Colon (tissue), 2 donors: ENCODE measurements around the gene PPP6C.
"Not testable (repeated sequence)": the region's sequence is repeated elsewhere in the genome, so short reads cannot be mapped to it uniquely, and the experiment has no call there.

Experiments used
- FAIRE-seq: peaks from 2 replicates; lab custom pipeline; 2012; peaks lifted over from hg19 to GRCh38; lab: Jason Lieb, UNC
- donor health status: control.
- donor health status: control.

Gene PPP6C

DNA sequence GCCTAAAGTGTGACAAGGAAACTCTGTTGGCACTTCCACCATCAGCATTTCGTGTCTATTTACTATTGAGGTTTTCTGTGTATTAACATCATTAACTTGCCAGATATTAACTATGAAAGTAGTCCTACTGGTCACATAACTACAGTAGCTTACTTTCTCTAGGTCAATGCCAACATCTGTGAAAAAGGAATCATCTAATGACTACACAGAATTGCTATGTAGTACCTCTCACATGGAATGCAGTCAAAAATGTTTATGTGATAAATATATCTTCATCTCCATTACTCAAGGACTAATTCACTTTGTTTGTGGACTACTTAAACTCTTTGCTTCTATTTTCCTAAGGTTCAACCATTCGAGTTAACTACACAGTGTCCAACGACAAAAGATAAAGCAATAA is 48.4 kb downstream of the PPP6C start:
- no peak for FAIRE-seq

DNA sequence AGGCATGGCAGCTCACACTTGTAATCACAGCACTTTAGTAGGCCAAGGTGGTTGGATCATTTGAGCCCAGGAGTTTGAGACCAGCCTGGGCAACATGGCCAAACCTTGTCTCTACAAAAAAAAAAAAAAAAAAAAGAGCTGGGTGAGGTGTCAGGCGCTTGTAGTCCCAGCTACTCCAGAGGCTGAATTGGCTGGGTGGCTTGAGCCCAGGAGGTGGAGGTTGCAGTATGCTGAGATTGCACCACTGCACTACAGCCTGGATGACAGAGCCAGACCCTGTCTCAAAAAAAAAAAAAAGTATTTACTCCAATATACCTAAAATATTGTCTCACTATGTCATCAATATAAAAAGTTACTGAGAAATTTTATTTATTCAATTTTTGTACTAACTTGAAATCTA is 49.0 kb downstream of the PPP6C start:
- no peak for FAIRE-seq

DNA sequence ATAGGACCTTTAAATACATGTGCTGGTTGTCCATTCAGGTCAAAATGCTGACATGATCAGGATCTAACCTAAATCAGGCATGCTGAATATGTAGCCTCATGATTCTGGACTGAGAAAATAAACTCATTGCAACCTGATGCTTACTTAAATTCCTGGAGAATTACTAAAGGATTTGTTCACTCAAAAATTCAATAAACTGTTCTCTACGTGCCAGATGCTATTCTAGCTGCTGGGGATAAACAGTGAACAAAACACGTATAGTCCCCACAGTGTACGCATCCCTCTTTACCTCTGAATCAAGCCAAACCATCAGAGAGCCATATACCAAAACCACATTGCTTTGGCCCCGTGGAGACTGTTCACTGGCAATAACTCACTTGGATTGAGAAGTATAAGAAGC is 52.4 kb downstream of the PPP6C start:
- no peak for FAIRE-seq

DNA sequence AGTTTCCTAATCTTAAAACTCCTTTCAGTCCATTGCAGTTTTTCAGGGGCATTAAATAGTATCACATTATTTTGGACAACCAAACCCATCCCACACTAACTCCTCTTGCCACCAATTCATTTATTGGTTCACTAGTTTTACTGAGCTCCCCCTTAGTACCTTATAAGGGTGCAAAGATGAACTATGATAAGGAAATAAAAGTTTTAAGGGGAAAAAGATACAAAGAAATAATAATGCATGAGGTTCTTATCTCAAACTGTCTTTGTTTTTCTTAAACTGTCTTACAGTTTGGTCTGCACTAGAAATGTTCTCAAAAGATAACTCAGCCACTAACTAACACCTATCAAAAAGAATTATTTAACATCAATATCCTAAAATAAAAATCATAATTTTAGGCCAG is 54.6 kb downstream of the PPP6C start:
- no peak for FAIRE-seq

DNA sequence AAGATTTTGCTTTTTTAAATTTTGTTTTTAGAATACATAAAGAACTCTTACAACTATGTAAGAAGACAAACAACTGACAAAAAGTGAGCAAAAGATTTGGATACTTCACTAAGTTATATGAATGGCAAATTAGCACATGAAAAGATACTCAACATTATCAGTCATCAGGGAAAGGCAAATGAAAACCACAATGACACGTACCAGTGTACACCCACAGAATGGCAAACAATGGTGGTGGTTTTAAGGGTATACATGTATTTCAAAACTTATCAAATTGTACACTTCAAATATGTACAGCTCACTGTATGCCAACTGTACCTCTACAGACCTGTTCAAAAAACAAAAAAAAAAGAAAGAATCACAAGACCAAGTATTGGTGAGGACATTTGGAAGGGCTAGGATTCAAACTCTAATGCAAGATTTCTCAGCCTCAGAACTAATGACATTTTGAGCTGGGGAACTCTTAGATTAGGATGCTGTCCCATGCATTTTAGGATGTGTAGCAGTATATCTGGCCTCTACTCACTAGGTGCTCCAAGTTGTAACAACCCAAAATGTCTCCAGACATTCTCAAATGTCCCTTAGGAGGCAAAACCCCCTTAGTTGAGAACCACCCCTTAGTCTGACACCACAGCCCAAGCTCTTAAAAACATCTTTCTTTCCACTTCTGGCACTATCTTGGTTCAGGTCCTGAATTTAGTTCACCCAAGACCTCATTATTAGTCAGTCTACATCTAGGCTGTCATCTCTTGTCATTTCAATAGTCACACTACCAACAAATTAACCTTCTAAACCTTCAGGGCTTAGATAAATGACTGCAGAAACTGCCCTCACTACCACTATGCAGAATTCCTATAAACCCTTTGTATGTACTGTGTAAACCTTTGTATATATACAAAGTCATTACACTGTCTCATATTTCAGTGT is 55.9 kb downstream of the PPP6C start:
- no peak for FAIRE-seq

DNA sequence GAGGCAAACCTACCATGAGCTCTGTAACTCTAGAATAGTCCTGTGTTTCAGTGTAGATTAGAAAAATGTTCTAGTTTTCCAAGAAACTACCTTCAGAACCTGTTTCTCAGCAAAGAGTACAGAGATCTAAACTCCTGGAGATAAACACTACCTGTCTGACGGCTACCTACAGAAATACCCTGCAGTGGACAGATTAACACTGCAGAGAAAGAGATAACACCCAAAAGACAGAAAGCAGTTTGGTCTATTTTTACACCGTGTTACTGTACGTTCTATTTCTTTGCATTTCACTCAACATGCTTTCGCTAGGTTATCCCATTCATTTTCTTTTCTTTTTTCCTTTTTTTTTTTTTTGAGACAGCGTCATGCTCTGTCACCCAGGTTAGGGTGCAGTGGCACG is 57.8 kb downstream of the PPP6C start:
- FAIRE-seq = no peak

DNA sequence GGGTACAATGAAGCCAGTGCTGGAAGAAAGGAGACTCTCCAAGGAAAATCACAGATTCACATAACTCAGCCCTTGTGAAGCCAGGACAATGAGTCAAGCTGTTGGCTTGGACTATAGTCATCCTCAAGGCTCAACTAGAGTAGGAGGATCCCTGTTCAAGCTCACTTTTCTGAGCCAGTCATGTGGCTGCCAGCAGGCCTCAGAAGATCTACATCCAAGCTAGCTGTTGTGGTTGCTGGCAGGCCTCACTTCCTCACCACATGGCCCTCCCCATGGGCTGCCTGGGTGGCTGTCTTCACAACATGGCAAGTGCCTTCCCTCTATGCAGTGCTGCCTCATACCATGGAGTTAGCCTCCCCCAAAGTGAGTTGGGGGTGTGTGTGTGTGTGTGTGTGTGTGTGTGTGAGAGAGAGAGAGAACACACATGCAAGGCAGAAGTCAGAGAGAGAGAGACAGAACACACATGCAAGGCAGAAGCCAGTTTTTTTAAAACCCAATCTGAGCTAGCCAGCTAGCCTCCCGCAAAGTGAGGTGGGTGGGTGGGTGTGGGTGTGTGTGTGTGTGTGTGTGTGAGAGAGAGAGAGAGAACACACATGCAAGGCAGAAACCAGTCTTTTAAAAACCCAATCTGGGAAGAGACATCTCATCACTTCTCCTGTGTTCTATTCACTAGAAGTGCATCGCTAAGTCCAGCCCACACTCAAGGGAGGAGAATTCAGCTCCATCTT is 63.4 kb downstream of the PPP6C start:
- FAIRE-seq = no peak

DNA sequence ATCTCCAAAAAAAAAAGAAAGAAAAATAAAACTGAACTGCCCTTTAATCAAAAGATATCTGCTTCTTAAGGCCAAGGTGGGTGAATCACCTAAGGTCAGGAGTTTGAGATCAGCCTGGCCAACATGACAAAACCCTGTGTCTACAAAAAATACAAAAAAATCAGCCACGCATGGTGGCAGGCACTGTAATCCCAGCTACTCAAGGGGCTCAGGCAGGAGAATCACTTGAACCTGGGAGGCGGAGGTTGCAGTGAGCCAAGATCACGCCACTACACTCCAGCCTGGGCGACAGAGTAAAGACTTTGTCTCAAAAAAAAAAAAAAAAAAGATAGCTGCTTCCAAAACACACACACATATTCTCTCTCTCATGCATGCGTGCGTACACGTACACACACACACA is 64.1 kb downstream of the PPP6C start:
- no peak for FAIRE-seq

DNA sequence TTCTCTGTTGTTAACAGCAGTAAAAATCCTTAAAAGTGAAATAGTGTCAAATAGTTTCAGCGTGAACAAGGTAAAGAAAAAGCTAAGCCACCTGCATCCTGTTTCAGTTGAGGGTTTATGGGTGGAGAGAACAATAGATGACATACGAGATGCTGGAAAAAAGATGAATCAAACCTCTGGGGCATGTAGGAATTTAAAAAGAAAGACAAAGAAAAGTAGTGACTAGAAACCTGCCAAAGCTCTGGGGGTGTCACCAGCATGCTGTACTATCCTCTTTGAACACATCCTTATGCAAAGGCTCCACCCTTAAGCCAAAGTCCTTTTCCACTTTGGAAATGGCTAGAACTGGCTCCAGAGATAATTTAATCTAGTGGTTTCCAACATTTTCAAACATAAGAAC is 68.5 kb downstream of the PPP6C start:
- FAIRE-seq = no peak

DNA sequence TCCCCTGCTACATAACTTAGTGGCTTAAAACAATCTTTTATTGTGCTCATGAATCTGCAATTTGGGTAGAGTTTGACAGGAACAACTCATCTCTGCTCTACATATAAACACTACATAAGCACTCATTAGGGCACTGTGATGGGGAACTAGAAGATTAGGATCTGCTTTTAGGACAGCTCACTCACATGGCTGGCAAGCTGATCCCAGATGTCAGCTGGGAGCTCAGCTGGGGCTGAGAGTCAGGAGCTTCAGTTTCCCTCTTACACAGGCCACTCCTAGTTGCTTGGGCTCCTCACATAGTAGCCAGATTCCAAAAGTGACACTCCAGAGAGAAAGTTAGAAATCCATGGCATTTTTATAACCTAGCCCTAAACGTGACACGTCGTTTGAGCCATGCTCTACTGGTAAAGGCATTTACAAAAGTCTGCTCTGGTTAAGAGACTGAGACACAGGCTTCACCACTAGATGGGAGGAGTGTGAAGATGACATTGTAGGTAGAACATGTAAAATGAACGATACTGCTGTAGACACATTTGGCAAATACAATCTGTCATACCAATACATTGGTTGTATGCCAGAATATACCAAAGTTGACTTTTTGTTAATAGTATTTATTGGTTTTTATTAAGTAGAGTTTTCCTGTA is 69.8 kb downstream of the PPP6C start:
- no peak for FAIRE-seq

DNA sequence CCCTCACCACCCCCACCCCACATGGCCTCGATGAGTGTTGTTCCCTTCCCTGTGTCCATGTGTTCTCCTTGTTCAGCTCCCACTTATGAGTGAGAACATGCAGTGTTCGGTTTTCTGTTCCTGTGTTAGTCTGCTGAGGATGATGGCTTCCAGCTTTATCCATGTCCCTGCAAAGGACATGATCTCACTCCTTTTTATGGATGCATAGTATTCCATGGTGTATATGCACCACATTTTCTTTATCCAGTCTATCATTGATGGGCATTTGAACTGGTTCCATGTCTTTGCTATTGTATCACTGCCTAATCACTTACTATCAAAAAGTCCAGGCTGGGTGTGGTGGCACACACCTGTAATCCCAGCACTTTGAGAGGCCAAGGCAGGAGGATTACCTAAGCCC is 70.9 kb downstream of the PPP6C start:
- not testable (repeated sequence) for FAIRE-seq

DNA sequence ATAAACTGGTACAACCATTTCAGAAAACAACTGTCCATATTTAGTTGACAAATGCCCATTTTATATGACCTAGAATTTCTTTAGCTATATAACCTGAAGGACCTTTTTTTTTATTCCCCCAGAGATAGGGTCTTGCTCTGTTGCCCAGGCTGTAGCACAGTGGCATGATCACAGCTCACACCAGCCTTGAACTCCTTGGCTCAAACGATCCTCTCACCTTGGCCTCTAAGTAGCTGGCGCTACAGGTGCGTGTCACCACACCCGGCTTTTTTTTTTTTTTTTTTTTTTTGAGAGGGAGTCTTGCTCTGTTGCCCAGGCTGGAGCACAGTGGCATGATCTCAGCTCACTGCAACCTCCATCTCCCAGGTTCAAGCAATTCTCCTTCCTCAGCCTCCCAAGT is 75.1 kb downstream of the PPP6C start:
- not testable (repeated sequence) for FAIRE-seq

DNA sequence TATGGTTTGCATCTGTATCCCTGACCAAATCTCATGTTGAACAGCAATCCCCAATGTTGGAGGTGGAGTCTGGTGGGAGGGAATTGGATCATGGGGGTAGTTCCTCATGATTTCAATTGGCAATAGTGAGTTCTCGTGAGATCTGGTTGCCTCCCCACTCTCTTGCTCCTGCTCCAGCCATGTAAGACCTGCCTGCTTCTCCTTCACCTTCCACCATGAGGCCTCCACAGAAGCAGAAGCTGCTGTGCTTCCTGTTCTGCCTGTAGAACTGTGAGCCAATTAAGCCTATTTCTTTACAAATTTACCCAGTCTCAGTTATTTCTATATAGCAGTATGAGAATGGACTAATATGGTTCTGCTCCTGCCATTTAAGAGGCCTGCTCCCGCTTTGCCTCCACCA is 79.1 kb downstream of the PPP6C start:
- FAIRE-seq = no peak

DNA sequence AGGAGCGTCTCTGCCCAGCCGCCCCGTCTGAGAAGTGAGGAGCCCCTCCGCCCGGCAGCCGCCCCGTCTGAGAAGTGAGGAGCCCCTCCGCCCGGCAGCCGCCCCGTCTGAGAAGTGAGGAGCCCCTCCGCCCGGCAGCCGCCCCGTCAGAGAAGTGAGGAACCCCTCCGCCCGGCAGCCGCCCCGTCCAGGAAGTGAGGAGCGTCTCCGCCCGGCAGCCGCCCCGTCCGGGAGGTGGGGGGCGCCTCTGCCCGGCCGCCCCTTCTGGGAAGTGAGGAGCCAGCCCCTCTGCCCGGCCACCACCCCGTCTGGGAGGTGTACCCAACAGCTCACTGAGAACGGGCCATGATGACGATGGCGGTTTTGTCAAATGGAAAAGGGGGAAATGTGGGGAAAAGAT is 81.1 kb downstream of the PPP6C start:
- not testable (repeated sequence) for FAIRE-seq

DNA sequence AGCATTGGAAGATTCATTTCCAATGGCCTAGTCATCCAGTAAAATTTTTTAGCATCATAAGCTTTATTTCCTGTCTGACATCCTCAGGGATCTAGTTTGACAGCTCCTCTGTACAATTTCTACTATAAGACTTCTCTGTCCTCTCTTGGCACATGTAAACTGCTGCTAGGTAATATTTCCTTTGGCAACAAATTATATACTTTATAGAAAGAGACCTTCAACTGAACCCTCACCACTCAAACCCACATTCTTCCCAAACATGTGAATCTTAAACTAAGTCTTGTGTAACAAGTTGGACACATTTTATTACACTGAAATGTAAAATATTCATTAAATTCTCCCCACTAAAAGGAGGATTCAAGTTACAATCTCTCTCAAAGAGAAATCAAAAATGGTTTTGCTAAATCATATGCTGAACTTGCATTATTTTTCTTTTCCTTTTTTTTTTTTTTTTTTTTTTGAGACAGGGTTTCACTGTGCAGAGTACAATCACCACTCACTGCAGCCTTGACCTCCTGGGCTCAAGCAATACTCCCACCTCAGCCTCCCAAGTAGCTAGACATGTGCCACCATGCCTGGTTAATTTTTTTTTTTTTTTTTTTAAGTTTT is 83.2 kb downstream of the PPP6C start:
- no peak for FAIRE-seq

DNA sequence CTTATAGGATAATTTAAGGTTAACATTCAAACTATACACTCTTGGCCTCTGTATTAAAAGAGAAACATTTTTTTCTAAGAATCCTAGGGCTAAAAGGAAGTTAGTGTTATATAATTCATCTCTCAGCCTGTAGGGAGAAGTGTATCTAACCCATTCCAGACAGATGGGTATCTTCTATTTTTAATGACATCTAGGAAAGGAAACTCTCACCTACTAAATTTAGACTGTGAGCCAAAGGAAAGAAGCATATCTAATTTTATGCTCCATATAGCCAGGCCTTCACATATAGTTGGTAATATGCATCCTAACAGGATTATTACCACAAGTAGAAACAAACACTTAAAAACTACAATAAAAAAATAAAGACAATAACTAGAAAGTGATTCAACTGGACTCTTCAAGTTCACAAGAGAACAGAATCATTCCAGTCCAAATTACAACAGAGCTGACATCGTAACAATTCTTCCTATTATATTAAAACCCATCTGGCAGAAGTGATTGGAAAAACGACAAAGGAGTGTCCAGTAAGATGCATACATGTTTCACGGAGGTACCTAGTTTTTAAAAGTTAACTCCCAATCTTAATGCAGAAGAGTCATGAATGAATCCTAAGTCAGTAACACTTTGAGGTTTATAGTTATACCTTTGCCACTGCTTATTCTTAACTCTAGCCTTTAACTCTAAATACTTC is 85.7 kb downstream of the PPP6C start:
- no peak for FAIRE-seq

DNA sequence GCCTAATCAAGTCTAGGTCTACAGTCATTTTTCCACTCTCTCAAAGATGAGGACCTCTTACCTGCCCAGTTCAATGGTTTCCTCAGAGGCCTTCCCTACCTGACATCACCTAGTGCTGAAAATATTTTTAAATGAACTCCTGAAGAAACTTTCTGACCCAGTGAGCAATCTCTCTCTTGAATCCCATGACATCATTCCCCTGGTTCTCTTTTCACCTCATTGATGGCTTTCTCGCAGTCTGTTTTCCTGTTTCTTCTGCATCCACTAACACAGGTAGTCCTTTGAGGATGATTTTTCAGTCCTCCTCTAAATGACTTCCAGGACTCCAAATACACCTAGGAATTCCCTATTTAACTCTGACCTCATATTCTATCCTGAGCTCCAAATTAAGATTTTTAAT is 86.6 kb downstream of the PPP6C start:
- FAIRE-seq = no peak

DNA sequence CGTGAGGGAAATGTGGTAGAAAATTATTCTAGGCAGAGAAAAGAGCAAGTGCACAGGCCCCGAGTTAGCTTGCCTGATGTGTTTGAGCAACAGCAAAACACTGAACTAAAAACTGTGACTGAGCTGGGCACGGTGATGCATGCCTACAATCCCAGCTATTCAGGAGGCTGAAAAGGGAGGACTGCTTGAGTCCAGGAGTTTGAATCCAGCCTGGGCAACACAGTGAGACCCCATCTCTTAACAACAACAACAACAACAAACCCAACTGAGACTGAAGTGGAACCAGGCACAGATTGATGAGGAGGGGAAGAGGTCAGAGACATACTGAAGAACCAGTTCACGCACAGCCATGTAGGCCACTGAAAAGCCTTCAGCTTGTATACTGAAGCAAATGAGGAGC is 88.8 kb downstream of the PPP6C start:
- no peak for FAIRE-seq

DNA sequence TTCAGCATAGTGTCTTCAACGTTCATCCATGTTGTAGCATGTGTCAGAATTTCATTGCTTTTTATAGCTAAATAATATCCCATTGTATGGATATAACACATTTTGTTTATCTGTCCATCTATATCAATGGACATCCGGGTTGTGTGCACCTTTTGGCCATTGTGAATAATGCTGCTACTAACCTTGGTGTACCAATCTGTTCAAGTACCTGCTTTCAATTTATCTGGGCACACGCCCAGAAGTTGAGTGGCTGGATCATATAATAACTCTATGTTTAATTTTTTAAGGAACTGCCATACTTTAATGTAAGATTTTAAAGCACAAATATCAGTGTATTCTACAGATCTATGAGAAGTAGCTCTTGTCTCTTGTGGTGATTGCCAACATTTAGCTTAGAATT is 89.8 kb downstream of the PPP6C start:
- FAIRE-seq = no peak
